Hepatocyte (in vitro differentiated cells): ENCODE results near the gene CARD11. TPM values are rescaled to one million over a fixed set of nuclear protein-coding genes. Genes with fewer than 3 reads are reported as not detected.

Experiments used
- DNase-seq: peaks from one replicate; pipeline ENCODE4 v3.0.0-alpha.2; 2016; ENCODE audit warnings: low spot score
- H2AFZ ChIP-seq: fragments of 200-600 bp; sonication (generic); 2 replicates; pipeline ENCODE4 v1.6.0; 2016; ENCODE audit warnings: antibody characterized with exemption, mild to moderate bottlenecking
- H3K27ac ChIP-seq: fragments of 200-600 bp; sonication (generic); 2 replicates; pipeline ENCODE4 v1.5.1; 2016; ENCODE audit warnings: mild to moderate bottlenecking
- H3K27me3 ChIP-seq: fragments of 200-600 bp; sonication (generic); 2 replicates; pipeline ENCODE4 v1.6.1; 2016
- H3K36me3 ChIP-seq: fragments of 200-600 bp; sonication (generic); replicated peaks from 2 replicates; pipeline ENCODE4 v1.5.1; 2016; ENCODE audit warnings: low read depth; ENCODE audit not compliant: insufficient read depth
- H3K4me1 ChIP-seq: fragments of 200-600 bp; sonication (generic); 2 replicates; pipeline ENCODE4 v1.5.1; 2016; ENCODE audit warnings: mild to moderate bottlenecking, moderate library complexity; ENCODE audit not compliant: insufficient read depth
- H3K4me2 ChIP-seq: fragments of 200-600 bp; sonication (generic); 2 replicates; pipeline ENCODE4 v1.6.0; 2016
- H3K4me3 ChIP-seq: fragments of 200-600 bp; sonication (generic); 2 replicates; pipeline ENCODE4 v1.5.1; 2016; ENCODE audit warnings: mild to moderate bottlenecking
- H3K79me2 ChIP-seq: fragments of 200-600 bp; sonication (generic); 2 replicates; pipeline ENCODE4 v1.6.0; 2017; ENCODE audit warnings: mild to moderate bottlenecking
- H3K9me2 ChIP-seq: fragments of 200-600 bp; sonication (generic); replicated peaks from 2 replicates; pipeline ENCODE4 v1.6.0; 2017; ENCODE audit warnings: mild to moderate bottlenecking; ENCODE audit not compliant: insufficient read depth
- H3K9me3 ChIP-seq: fragments of 200-600 bp; sonication (generic); 2 replicates; pipeline ENCODE4 v1.5.1; 2016; ENCODE audit warnings: low read depth, mild to moderate bottlenecking
- H4K20me1 ChIP-seq: fragments of 200-600 bp; sonication (generic); 2 replicates; pipeline ENCODE4 v1.6.0; 2016; ENCODE audit warnings: mild to moderate bottlenecking; ENCODE audit not compliant: insufficient read depth, poor library complexity, severe bottlenecking
- CTCF ChIP-seq: fragments of 200-600 bp; sonication (generic); IDR thresholded peaks from 2 replicates; pipeline ENCODE4 v1.5.1; 2016; ENCODE audit warnings: antibody characterized with exemption, mild to moderate bottlenecking; ENCODE audit not compliant: poor library complexity
- EZH2 ChIP-seq: fragments of 200-600 bp; sonication (generic); IDR thresholded peaks from 2 replicates; pipeline ENCODE4 v1.6.1; 2016; ENCODE audit warnings: antibody characterized with exemption, mild to moderate bottlenecking, borderline replicate concordance
- EZH2phosphoT487 ChIP-seq: fragments of 200-600 bp; sonication (generic); IDR thresholded peaks from one replicate; pipeline ENCODE4 v1.6.1; 2018; ENCODE audit warnings: antibody characterized with exemption, mild to moderate bottlenecking, low read depth, moderate library complexity; ENCODE audit not compliant: unreplicated experiment, severe bottlenecking
- WGBS: methylation state at CpG from one replicate; pipeline ENCODE4 v1.1.6; 2016; ENCODE audit warnings: low lambda C conversion rate; ENCODE audit errors: missing lambda C conversion rate; 5-methylcytosine and 5-hydroxymethylcytosine counted together
- polyA plus RNA-seq: library from polyadenylated mRNA; unstranded; fragments of >200 nt; fragmentation: Nextera tagmentation; extraction: Ambion mirVana; gene quantifications from 2 replicates; pipeline ENCODE4 v1.2.1, GENCODE V29; 2016
- total RNA-seq: library from RNA; depleted of rRNA; stranded (reverse); fragments of >200 nt; gene quantifications from 2 replicates; pipeline ENCODE4 v1.2.3, GENCODE V29; 2014

The CARD11 gene
- total and polyA plus RNA-seq, 2 experiments from 2014 or later: 9.6 to 10.9 TPM

GRCh38 chr7:3082386-3082785 is 38.7 kb upstream of the CARD11 start:
- Histone ChIP-seq H2AFZ (no peak overlapping the region), H3K4me3 (no peak overlapping the region), H3K9me3 (no peaks in the 10 kb centered on the region), H3K4me2 (no peak overlapping the region), H3K9me2 (no peaks in the 10 kb centered on the region), H3K79me2 (no peaks in the 10 kb centered on the region), H3K27ac (no peak overlapping the region), H3K36me3 (no peaks in the 10 kb centered on the region), H4K20me1 (no peaks in the 10 kb centered on the region), H3K4me1 (no peaks in the 10 kb centered on the region), H3K27me3 (no peaks in the 10 kb centered on the region)
- 84% methylated on average over 6 of the region's 6 CpGs for WGBS
- TF ChIP-seq CTCF (no peak), EZH2 (no peak), EZH2phosphoT487 (no peak)
- DNase-seq: no peak

GRCh38 chr7:3080106-3080505 is 36.4 kb upstream of the CARD11 start:
- no peaks in the 10 kb centered on the region for H3K79me2 ChIP-seq
- H3K4me1 ChIP-seq: no peaks in the 10 kb centered on the region
- no peaks in the 10 kb centered on the region for H3K36me3 ChIP-seq
- no peak overlapping the region for H3K4me3 ChIP-seq
- H2AFZ ChIP-seq: no peak overlapping the region
- DNase-seq: no peak
- no peaks in the 10 kb centered on the region for H4K20me1 ChIP-seq
- H3K27me3 ChIP-seq: no peaks in the 10 kb centered on the region
- peaks cover 5% of the 10 kb centered on the region for H3K9me3 ChIP-seq
- H3K4me2 ChIP-seq: no peak overlapping the region
- no peaks in the 10 kb centered on the region for H3K9me2 ChIP-seq
- no peak overlapping the region for H3K27ac ChIP-seq
- no peak for TF ChIP-seq EZH2phosphoT487
- no peak for TF ChIP-seq EZH2
- no peak for TF ChIP-seq CTCF
- WGBS: 66% methylated on average over 5 of the region's 5 CpGs

- Histone ChIP-seq H3K27ac (no peak overlapping the region), H4K20me1 (no peaks in the 10 kb centered on the region), H3K9me3 (peaks cover 5% of the 10 kb centered on the region), H3K27me3 (no peaks in the 10 kb centered on the region), H3K9me2 (no peaks in the 10 kb centered on the region), H3K79me2 (no peaks in the 10 kb centered on the region), H3K36me3 (no peaks in the 10 kb centered on the region), H3K4me3 (no peak overlapping the region), H3K4me1 (no peaks in the 10 kb centered on the region), H3K4me2 (no peak overlapping the region), H2AFZ (no peak overlapping the region)
- no peak for DNase-seq
- 77% methylated on average over 7 of the region's 7 CpGs for WGBS
- TF ChIP-seq EZH2phosphoT487 (no peak), EZH2 (no peak), CTCF (no peak)
Observed at GRCh38 chr7:3078514-3078913, 34.8 kb upstream of the CARD11 start.

- DNase-seq: no peak
- Histone ChIP-seq H4K20me1 (no peaks in the 10 kb centered on the region), H3K36me3 (no peaks in the 10 kb centered on the region), H3K9me2 (no peaks in the 10 kb centered on the region), H3K27ac (no peak overlapping the region), H3K4me1 (no peaks in the 10 kb centered on the region), H3K9me3 (peaks cover 5% of the 10 kb centered on the region), H3K4me2 (no peak overlapping the region), H3K27me3 (no peaks in the 10 kb centered on the region), H3K79me2 (no peaks in the 10 kb centered on the region), H2AFZ (no peak overlapping the region), H3K4me3 (no peak overlapping the region)
- TF ChIP-seq EZH2phosphoT487 (no peak), EZH2 (no peak), CTCF (no peak)
- 85% methylated on average over 4 of the region's 4 CpGs for WGBS
Observed at GRCh38 chr7:3076700-3077099, 33.0 kb upstream of the CARD11 start.
